GM21825 (cell line): ENCODE measurements around the gene CSF3R.

ENCODE experiments used
- ATAC-seq: cut with Tn5 transposase; IDR thresholded peaks from one replicate; pipeline ENCODE4 v1.9.1; 2021; ENCODE audit warnings: mild to moderate bottlenecking, moderate library complexity; ENCODE audit not compliant: unreplicated experiment

Gene CSF3R

GRCh38 chr1:36421649-36422048 lies 61.1 kb downstream of the CSF3R start:
- no peak for ATAC-seq

GRCh38 chr1:36420836-36421317 lies 61.8 kb downstream of the CSF3R start:
- ATAC-seq: peak; percentile 70

GRCh38 chr1:36420409-36420808 lies 62.3 kb downstream of the CSF3R start:
- no peak for ATAC-seq

- ATAC-seq: no peak
These were observed 63.1 kb downstream of the CSF3R start for GRCh38 chr1:36419569-36419968.

DNA sequence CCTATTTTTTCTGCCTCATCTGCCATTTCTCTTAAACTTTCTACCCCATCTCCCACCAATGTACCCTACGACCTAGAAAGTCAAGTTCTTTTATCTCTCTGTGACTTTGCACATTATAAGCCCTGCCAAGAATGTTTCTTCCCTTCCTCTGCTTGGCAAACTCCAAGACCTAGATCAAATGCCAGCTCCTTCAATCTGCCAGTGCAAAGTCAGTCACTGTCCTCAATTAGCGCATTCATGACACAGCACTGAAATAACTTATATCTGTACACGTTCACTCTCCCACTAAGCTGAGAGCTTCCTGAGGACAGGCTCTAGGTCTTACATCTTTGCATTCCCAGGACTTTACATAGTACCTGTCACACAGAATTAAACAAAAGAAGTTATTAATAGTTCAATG lies 63.6 kb downstream of the CSF3R start:
- no peak for ATAC-seq

DNA sequence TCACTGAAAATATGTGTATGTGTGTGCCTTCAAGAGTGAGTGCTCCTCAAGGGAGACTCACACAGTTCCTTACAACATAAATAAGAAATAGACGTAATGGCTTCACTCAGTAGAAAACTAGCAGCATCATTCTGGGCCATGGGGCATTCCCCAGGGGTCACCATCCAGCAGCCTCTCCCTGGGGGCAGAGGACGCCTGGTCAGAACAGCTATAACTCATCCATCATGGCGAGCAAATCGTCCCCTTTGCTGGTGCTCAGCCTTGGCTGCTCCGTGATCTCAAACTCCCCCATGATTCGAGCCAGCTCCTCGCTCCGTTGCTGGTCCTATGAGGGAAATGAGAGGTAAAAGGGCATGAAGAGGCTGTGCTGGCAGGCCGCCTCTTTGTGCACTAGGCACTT lies 64.8 kb downstream of the CSF3R start:
- no peak for ATAC-seq
